ENCODE measurements around the gene FAM219A.

- no peak for TF ChIP-seq CTCF (conservative IDR thresholded peaks at IDR 0.05 in 1 of 2, IDR thresholded peaks at IDR 0.05 in 1 of 2; ENCODE audit: low read depth in 1 of 2, low read length in 2 of 2)
- TF ChIP-seq EZH2 (IDR thresholded peaks at IDR 0.05; ENCODE audit: low read length, missing control alignments), result no peak
These were observed 82.3 kb downstream of the FAM219A start for GRCh38 chr9:34375901-34376595.

All from fibroblast of lung (primary cell).